C4-2B (cell line): ENCODE results near the gene PLXND1.

Source experiments
- ZFX ChIP-seq: fragments of 450-650 bp; IDR thresholded peaks from 2 replicates; pipeline ENCODE4 v1.6.1; 2017
- TF ChIP-seq, protein P1 (sequence below): fragments of 450-650 bp; conservative IDR thresholded peaks from 2 replicates; pipeline ENCODE4 v1.5.1; 2017; ENCODE audit warnings: mild to moderate bottlenecking

DNA sequence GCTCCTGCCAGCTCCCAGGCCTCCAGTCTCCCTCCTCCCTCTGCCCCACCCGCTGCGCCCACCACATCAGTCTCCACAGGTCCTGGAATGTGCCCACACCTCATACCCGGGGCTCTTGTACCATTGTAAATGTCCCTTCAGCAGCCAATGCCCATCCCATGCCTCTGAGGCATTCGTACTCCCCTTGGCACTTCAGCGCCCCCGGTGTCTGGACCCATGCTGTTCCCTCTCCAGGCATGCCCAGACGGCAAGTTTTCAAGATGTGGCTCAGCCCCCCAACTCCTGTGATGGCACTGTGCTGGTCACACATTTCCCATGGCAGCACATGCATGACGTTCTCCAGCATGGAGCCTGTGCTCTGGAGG is 13.3 kb downstream of the PLXND1 start:
- TF ChIP-seq, protein P1, sequence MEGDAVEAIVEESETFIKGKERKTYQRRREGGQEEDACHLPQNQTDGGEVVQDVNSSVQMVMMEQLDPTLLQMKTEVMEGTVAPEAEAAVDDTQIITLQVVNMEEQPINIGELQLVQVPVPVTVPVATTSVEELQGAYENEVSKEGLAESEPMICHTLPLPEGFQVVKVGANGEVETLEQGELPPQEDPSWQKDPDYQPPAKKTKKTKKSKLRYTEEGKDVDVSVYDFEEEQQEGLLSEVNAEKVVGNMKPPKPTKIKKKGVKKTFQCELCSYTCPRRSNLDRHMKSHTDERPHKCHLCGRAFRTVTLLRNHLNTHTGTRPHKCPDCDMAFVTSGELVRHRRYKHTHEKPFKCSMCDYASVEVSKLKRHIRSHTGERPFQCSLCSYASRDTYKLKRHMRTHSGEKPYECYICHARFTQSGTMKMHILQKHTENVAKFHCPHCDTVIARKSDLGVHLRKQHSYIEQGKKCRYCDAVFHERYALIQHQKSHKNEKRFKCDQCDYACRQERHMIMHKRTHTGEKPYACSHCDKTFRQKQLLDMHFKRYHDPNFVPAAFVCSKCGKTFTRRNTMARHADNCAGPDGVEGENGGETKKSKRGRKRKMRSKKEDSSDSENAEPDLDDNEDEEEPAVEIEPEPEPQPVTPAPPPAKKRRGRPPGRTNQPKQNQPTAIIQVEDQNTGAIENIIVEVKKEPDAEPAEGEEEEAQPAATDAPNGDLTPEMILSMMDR, result no peak
- no peak for TF ChIP-seq ZFX
